Nephron (organoid): Measurements from ENCODE around the gene GPC3.

Source experiments
- H3K27ac Mint-ChIP-seq, 3 experiments: 2 replicates each; pipeline ENCODE4 v1.8.0; 2020; ENCODE audit warnings: mixed read lengths in 3 of 3, mild to moderate bottlenecking in 2 of 3, moderate library complexity in 1 of 3
- H3K27me3 Mint-ChIP-seq: 2 replicates; pipeline ENCODE4 v1.8.0; 2021; ENCODE audit warnings: low read depth, mild to moderate bottlenecking, moderate library complexity, mixed read lengths
- H3K36me3 Mint-ChIP-seq: 2 replicates; pipeline ENCODE4 v1.8.0; 2020; ENCODE audit warnings: low read depth, mixed read lengths
- H3K4me1 Mint-ChIP-seq: 2 replicates; pipeline ENCODE4 v1.8.0; 2020; ENCODE audit warnings: mixed read lengths
- H3K4me3 Mint-ChIP-seq, 3 experiments: 2 replicates each; pipeline ENCODE4 v1.8.0; 2020; ENCODE audit warnings: mild to moderate bottlenecking in 3 of 3, mixed read lengths in 3 of 3, moderate library complexity in 2 of 3
- H3K9me3 Mint-ChIP-seq: 2 replicates; pipeline ENCODE4 v1.8.0; 2020; ENCODE audit warnings: mixed read lengths
- TF ChIP-seq, protein P1 (sequence below), 3 experiments: fragments of 200-600 bp; sonication (generic); IDR thresholded peaks; one replicate each; pipeline ENCODE4 v1.5.0; 2021; ENCODE audit warnings: antibody characterized with exemption in 3 of 3; ENCODE audit not compliant: unreplicated experiment in 3 of 3

GPC3 gene

GRCh38 chrX:133649651-133650050 is 335.7 kb downstream of the GPC3 start:
- H3K4me1 Mint-ChIP-seq, result peaks cover 72% of the 10 kb centered on the region
- H3K27me3 Mint-ChIP-seq, result no peaks in the 10 kb centered on the region
- no peak overlapping the region for H3K4me3 Mint-ChIP-seq
- H3K36me3 Mint-ChIP-seq, result peaks cover 9% of the 10 kb centered on the region
- H3K27ac Mint-ChIP-seq, result peak overlapping the region; percentile 9 to 79 (median 79)
- TF ChIP-seq, protein P1, sequence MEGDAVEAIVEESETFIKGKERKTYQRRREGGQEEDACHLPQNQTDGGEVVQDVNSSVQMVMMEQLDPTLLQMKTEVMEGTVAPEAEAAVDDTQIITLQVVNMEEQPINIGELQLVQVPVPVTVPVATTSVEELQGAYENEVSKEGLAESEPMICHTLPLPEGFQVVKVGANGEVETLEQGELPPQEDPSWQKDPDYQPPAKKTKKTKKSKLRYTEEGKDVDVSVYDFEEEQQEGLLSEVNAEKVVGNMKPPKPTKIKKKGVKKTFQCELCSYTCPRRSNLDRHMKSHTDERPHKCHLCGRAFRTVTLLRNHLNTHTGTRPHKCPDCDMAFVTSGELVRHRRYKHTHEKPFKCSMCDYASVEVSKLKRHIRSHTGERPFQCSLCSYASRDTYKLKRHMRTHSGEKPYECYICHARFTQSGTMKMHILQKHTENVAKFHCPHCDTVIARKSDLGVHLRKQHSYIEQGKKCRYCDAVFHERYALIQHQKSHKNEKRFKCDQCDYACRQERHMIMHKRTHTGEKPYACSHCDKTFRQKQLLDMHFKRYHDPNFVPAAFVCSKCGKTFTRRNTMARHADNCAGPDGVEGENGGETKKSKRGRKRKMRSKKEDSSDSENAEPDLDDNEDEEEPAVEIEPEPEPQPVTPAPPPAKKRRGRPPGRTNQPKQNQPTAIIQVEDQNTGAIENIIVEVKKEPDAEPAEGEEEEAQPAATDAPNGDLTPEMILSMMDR (IDR thresholded peaks at IDR 0.05; ENCODE audit: unreplicated experiment in 3 of 3), result no peak
- no peaks in the 10 kb centered on the region for H3K9me3 Mint-ChIP-seq

GRCh38 chrX:133648594-133648993 is 336.8 kb downstream of the GPC3 start:
- Mint-ChIP-seq H3K4me3 (no peak overlapping the region), H3K9me3 (no peaks in the 10 kb centered on the region), H3K36me3 (peaks cover 9% of the 10 kb centered on the region), H3K27ac (peak overlapping the region in 2 of 3 experiments; percentile 39 to 79), H3K27me3 (no peaks in the 10 kb centered on the region), H3K4me1 (peaks cover 72% of the 10 kb centered on the region)
- TF ChIP-seq, protein P1 (IDR thresholded peaks at IDR 0.05; ENCODE audit: unreplicated experiment in 3 of 3), result no peak

DNA sequence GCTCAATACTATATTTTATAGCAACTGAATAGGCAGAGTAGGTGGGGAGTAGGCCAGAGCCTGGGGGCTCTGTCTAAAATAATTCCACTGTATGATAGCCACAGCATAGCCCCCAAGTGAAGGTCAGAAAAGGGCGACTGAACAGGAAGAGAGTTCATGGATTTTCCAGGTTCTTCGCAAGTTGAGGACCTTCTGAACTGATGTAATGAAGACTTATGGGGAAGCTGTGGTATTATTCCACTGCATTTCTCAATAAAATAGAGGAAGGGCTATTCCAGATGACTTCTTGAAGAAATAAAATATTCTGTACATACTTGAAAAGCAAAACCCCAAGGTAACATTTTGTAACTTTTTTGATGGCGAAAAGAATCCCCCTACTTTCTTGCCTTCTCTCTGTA is 338.7 kb downstream of the GPC3 start:
- Mint-ChIP-seq H3K27me3 (no peaks in the 10 kb centered on the region), H3K27ac (peak overlapping the region in 2 of 3 experiments; percentile 79 to 82), H3K36me3 (peaks cover 8% of the 10 kb centered on the region), H3K4me3 (no peak overlapping the region), H3K4me1 (peaks cover 74% of the 10 kb centered on the region), H3K9me3 (no peaks in the 10 kb centered on the region)
- TF ChIP-seq, protein P1 (IDR thresholded peaks at IDR 0.05; ENCODE audit: unreplicated experiment in 3 of 3), result no peak

DNA sequence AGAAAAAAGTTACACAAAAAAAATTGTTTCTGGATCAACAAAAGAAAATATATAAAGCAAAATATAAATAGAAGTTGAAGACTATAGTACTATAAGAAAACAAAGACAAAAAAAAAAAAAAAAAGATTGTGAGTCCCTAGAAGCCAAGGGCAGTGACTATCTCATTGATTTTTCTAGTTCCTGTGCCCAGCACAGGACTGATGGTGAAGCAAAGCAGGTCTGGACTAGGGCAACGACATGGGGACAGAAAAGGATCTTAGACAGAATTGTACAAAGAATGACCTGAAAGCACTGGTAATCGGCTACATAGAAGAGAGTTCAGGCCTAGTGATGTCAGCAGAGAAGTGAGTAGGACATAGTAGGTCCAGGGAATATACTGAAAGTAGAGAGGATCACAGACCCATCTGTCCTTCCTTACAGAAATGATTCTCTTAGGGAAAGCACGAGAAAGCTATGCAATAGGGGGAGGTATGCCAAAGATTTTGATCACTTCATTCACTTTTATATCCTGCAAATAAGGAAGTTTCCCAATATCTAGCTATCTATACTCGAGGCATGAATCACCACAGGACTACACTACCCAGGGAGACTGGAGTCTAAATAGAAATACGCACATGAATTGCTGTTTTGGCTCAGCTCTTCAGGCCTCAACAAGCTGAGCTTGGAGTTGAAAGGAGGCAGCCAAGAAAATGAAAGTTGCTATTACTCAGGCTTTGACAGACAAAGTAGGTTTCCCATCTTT is 339.2 kb downstream of the GPC3 start:
- Mint-ChIP-seq H3K4me1 (peaks cover 74% of the 10 kb centered on the region), H3K4me3 (no peak overlapping the region), H3K36me3 (peaks cover 8% of the 10 kb centered on the region), H3K9me3 (no peaks in the 10 kb centered on the region), H3K27me3 (no peaks in the 10 kb centered on the region), H3K27ac (peak overlapping the region; percentile 4 to 82 (median 79))
- TF ChIP-seq, protein P1 (IDR thresholded peaks at IDR 0.05; ENCODE audit: unreplicated experiment in 3 of 3), result no peak

GRCh38 chrX:133645256-133645655 is 340.1 kb downstream of the GPC3 start:
- no peaks in the 10 kb centered on the region for H3K27me3 Mint-ChIP-seq
- H3K4me3 Mint-ChIP-seq, result peak overlapping the region in 1 of 3 experiments; percentile 47
- peaks cover 8% of the 10 kb centered on the region for H3K36me3 Mint-ChIP-seq
- peak overlapping the region; percentile 4 to 82 (median 79) for H3K27ac Mint-ChIP-seq
- no peaks in the 10 kb centered on the region for H3K9me3 Mint-ChIP-seq
- peaks cover 75% of the 10 kb centered on the region for H3K4me1 Mint-ChIP-seq
- TF ChIP-seq, protein P1 (IDR thresholded peaks at IDR 0.05; ENCODE audit: unreplicated experiment in 3 of 3), result no peak
